Spleen (tissue), 11 donors: ENCODE data around the gene SAP30BP. TPM values are rescaled to one million over a fixed set of nuclear protein-coding genes. Genes with fewer than 3 reads are reported as not detected.

Source experiments
- DNase-seq: peaks from one replicate; pipeline ENCODE4 v3.0.0-alpha.2; 2020
- H3K27ac ChIP-seq, 8 donors: fragments of 200-600 bp; sonication (generic) in 7 of 8; 1 replicate in 4 of 8; 2 replicates in 4 of 8; pipeline versions ENCODE4 v1.5.0 to v1.8.0; 2016 to 2021; ENCODE audit warnings: inconsistent platforms in 4 of 8, mild to moderate bottlenecking in 4 of 8, moderate library complexity in 1 of 8
- H3K27me3 ChIP-seq, 7 donors: fragments of 200-600 bp; sonication (generic) in 6 of 7; replicated peaks in 1 of 7; 1 replicate in 4 of 7; 2 replicates in 3 of 7; pipeline versions ENCODE4 v1.5.0 to v1.8.0; 2016 to 2021; ENCODE audit warnings: inconsistent platforms in 3 of 7, mild to moderate bottlenecking in 1 of 7
- H3K36me3 ChIP-seq, 6 donors: fragments of 200-600 bp; sonication (generic) in 5 of 6; 1 replicate in 4 of 6; 2 replicates in 2 of 6; pipeline versions ENCODE4 v1.5.0 to v1.8.0; 2016 to 2021; ENCODE audit warnings: inconsistent platforms in 2 of 6
- H3K4me1 ChIP-seq, 6 donors: fragments of 200-600 bp; sonication (generic) in 5 of 6; 1 replicate in 3 of 6; 2 replicates in 3 of 6; pipeline versions ENCODE4 v1.5.0 to v1.8.0; 2016 to 2021; ENCODE audit warnings: inconsistent platforms in 3 of 6
- H3K4me3 ChIP-seq, 8 donors: fragments of 200-600 bp; sonication (generic) in 7 of 8; 1 replicate in 4 of 8; 2 replicates in 4 of 8; pipeline versions ENCODE4 v1.5.0 to v1.8.0; 2016 to 2021; ENCODE audit warnings: inconsistent platforms in 4 of 8, mild to moderate bottlenecking in 4 of 8, moderate library complexity in 2 of 8
- H3K9me3 ChIP-seq, 8 donors: fragments of 200-600 bp; sonication (generic) in 7 of 8; 1 replicate in 4 of 8; 2 replicates in 4 of 8; pipeline versions ENCODE4 v1.5.0 to v1.8.0; 2016 to 2021; ENCODE audit warnings: inconsistent platforms in 4 of 8
- CTCF ChIP-seq, 11 experiments: fragments of 200-600 bp in 7 of 11; fragments of 450-650 bp in 4 of 11; sonication (generic) in 4 of 11; IDR thresholded peaks in 8 of 11; conservative IDR thresholded peaks in 3 of 11; 1 replicate in 7 of 11; 2 replicates in 4 of 11; pipeline versions ENCODE4 v1.4.0 to v1.8.0; 2016 to 2021; ENCODE audit warnings: antibody characterized with exemption in 11 of 11, inconsistent platforms in 4 of 11, mild to moderate bottlenecking in 1 of 11
- POLR2A ChIP-seq, 3 donors: fragments of 450-650 bp; IDR thresholded peaks; one replicate each; pipeline ENCODE4 v1.5.1; 2017; ENCODE audit warnings: antibody characterized with exemption in 3 of 3, mild to moderate bottlenecking in 1 of 3
- POLR2AphosphoS5 ChIP-seq, 3 donors: sonication (generic); formaldehyde crosslinking; IDR thresholded peaks; one replicate each; pipeline ENCODE4 v1.5.1; 2017; ENCODE audit warnings: antibody characterized with exemption in 3 of 3
- WGBS, 5 donors: extraction: QIAGEN DNeasy Blood & Tissue Kit in 3 of 5; methylation state at CpG; one replicate each; pipeline versions ENCODE4 v1.1.5 to v1.1.7; 2013 to 2018; 5-methylcytosine and 5-hydroxymethylcytosine counted together
- intact Hi-C: fragments of 100-400 bp; cut with DNase I; formaldehyde crosslinking; loops from one replicate; pipeline ENCODE4 v1.15.0; 2023; ENCODE audit warnings: low total_unique reads
- polyA plus RNA-seq, 3 donors: library from polyadenylated mRNA; stranded (reverse); fragments of 200-250 nt; gene quantifications; one replicate each; pipeline ENCODE4 v1.2.1, GENCODE V29; 2013
- total RNA-seq, 7 donors: library from RNA; depleted of rRNA in 3 of 7; stranded (reverse); fragments of >200 nt in 3 of 7; fragmentation: NEBNext Ultra II Directional in 4 of 7; extraction: Animal tissue kit (Norgen Biotek cat#: 25700) in 4 of 7; gene quantifications; one replicate each; pipeline versions ENCODE4 v1.1.0 to v1.2.1, GENCODE V29; 2016 to 2021
- donor health status: healthy with polysubstance abuse.
- donor health status: DM: no; HTN: no; CAD: no; lungs with moderate emphysema.
- donor health status: DM: no; HTN: no; CAD: no.
- donor health status: Bipolar disorder and iron deficiency.
- donor health status: healthy.
- donor health status: DM: no; HTN: no; CAD: no.
- donor health status: DM: yes; HTN: yes; CAD: no.

Gene SAP30BP
- total and polyA plus RNA-seq, 10 donors: 53.8 to 110 (median 75.4) TPM

- no peaks in the 10 kb centered on the region for H3K27me3 ChIP-seq
- no peaks in the 10 kb centered on the region for H3K9me3 ChIP-seq
- no peak for DNase-seq
- peaks cover 0 to 71% (median 2%) of the 10 kb centered on the region in 6 donors for H3K36me3 ChIP-seq
- TF ChIP-seq POLR2AphosphoS5 (IDR thresholded peaks at IDR 0.05) (peak in 2 of 3 donors; percentile 10 to 55), POLR2A (IDR thresholded peaks at IDR 0.05) (no peak)
- H3K4me1 ChIP-seq: peaks cover 0 to 31% (median 9%) of the 10 kb centered on the region in 6 donors
- WGBS, 5 donors: 86 to 94% (median 88%) methylated on average over 15 to 25 of the region's 25 CpGs
- no peak overlapping the region for H3K27ac ChIP-seq
- no peak overlapping the region for H3K4me3 ChIP-seq
- intact Hi-C loops: no loop called here
Measured at GRCh38 chr17:75742337-75742736, 75.2 kb downstream of the SAP30BP start.

GRCh38 chr17:75743625-75744206 lies 76.6 kb downstream of the SAP30BP start:
- intact Hi-C loops: no loop called here
- WGBS, 5 donors: 86 to 95% (median 92%) methylated on average over 11 to 25 of the region's 25 CpGs
- Histone ChIP-seq H3K4me3 (no peak overlapping the region), H3K27me3 (no peaks in the 10 kb centered on the region), H3K27ac (no peak overlapping the region), H3K9me3 (no peaks in the 10 kb centered on the region), H3K36me3 (peaks cover 0 to 60% (median 2%) of the 10 kb centered on the region in 6 donors), H3K4me1 (peaks cover 4 to 31% (median 19%) of the 10 kb centered on the region in 6 donors)
- DNase-seq: peak; percentile 57
- TF ChIP-seq CTCF (IDR thresholded peaks at IDR 0.05 in 8 of 11, conservative IDR thresholded peaks at IDR 0.05 in 3 of 11) (no peak), POLR2AphosphoS5 (IDR thresholded peaks at IDR 0.05) (peak in 2 of 3 donors; percentile 15 to 39)

GRCh38 chr17:75748706-75749105 lies 81.6 kb downstream of the SAP30BP start:
- DNase-seq: no peak
- H3K36me3 ChIP-seq: peaks cover 0 to 64% (median 5%) of the 10 kb centered on the region in 6 donors
- TF ChIP-seq CTCF (IDR thresholded peaks at IDR 0.05 in 8 of 11, conservative IDR thresholded peaks at IDR 0.05 in 3 of 11) (no peak), POLR2AphosphoS5 (IDR thresholded peaks at IDR 0.05) (peak in 2 of 3 donors; percentile 27 to 36)
- H3K4me3 ChIP-seq: no peak overlapping the region
- H3K9me3 ChIP-seq: no peaks in the 10 kb centered on the region
- WGBS, 5 donors: 68 to 85% (median 80%) methylated on average over 7 to 9 of the region's 9 CpGs
- H3K4me1 ChIP-seq: peaks cover 11 to 55% (median 41%) of the 10 kb centered on the region in 6 donors
- H3K27me3 ChIP-seq: no peaks in the 10 kb centered on the region
- intact Hi-C loops: loop anchor here (2.0 kb wide), 2 partner anchors 70 to 116 kb away; partner anchors contain the start of gene SMIM5
- H3K27ac ChIP-seq: peak overlapping the region in 4 of 8 donors; percentile 62 to 75 (median 68)

- Histone ChIP-seq H3K36me3 (peaks cover 0 to 64% (median 5%) of the 10 kb centered on the region in 6 donors), H3K27me3 (no peaks in the 10 kb centered on the region), H3K4me1 (peaks cover 11 to 66% (median 50%) of the 10 kb centered on the region in 6 donors), H3K27ac (peak overlapping the region in 5 of 8 donors; percentile 7 to 75 (median 23)), H3K4me3 (no peak overlapping the region), H3K9me3 (no peaks in the 10 kb centered on the region)
- intact Hi-C loops: loop anchor here (2.0 kb wide), 2 partner anchors 71 to 117 kb away; partner anchors contain the start of gene SMIM5
- WGBS, 5 donors: 11 to 18% (median 16%) methylated on average over 8 to 20 of the region's 20 CpGs
- TF ChIP-seq POLR2AphosphoS5 (IDR thresholded peaks at IDR 0.05): peak; percentile 31 to 63 (median 62)
- no peak for TF ChIP-seq POLR2A (IDR thresholded peaks at IDR 0.05)
- peak; percentile 86 to 98 (median 94) for TF ChIP-seq CTCF (IDR thresholded peaks at IDR 0.05 in 8 of 11, conservative IDR thresholded peaks at IDR 0.05 in 3 of 11)
- peak; percentile 97 for DNase-seq
Measured at GRCh38 chr17:75749545-75750389, 82.6 kb downstream of the SAP30BP start.
